Stimulated activated effector memory CD8-positive, alpha-beta T cell treated with anti-CD3 and anti-CD28 coated beads, Interleukin-12 subunit alpha, Interleukin-12 subunit beta, amount 100 ng/mL, for 72 hours (primary cell): ENCODE data around the gene TRIP12.
A peak's percentile ranks its signal among the peaks of the same experiment; 100 is the strongest.
"Not testable (repeated sequence)": the region's sequence is repeated elsewhere in the genome, so short reads cannot be mapped to it uniquely, and the experiment has no call there.

ENCODE experiments used
- ATAC-seq: fragments of 150-1000 bp; cut with Tn5 transposase; 2 replicates; pipeline ENCODE4 v1.10.0; 2021
- DNase-seq, 2 donors: peaks; one replicate each; pipeline ENCODE4 v3.0.0; 2021 to 2022; ENCODE audit warnings: low spot score in 2 of 2
- H3K27ac Mint-ChIP-seq: one replicate; pipeline ENCODE4 v1.8.0; 2022; ENCODE audit warnings: mild to moderate bottlenecking, mixed read lengths
- H3K36me3 Mint-ChIP-seq: one replicate; pipeline ENCODE4 v1.8.0; 2022; ENCODE audit warnings: mild to moderate bottlenecking, mixed read lengths
- H3K4me1 Mint-ChIP-seq: one replicate; pipeline ENCODE4 v1.8.0; 2022; ENCODE audit warnings: mixed read lengths
- H3K4me3 Mint-ChIP-seq: one replicate; pipeline ENCODE4 v1.8.0; 2022; ENCODE audit warnings: mild to moderate bottlenecking, mixed read lengths
- H3K9me3 Mint-ChIP-seq: one replicate; pipeline ENCODE4 v1.8.0; 2022; ENCODE audit warnings: mixed read lengths

The TRIP12 gene

GRCh38 chr2:229900514-229900913 is 21.3 kb downstream of the TRIP12 start:
- H3K9me3 Mint-ChIP-seq, DNase-seq: not testable (repeated sequence)
- Mint-ChIP-seq H3K36me3 (peaks cover 72% of the 10 kb centered on the region), H3K27ac (peak overlapping the region; percentile 78), H3K4me1 (peaks cover 48% of the 10 kb centered on the region), H3K4me3 (peak overlapping the region; percentile 14)
- ATAC-seq = peak; percentile 53

- ATAC-seq = peak; percentile 81
- Mint-ChIP-seq H3K9me3 (no peaks in the 10 kb centered on the region), H3K4me3 (peak overlapping the region; percentile 14)
Measured at GRCh38 chr2:229900012-229900411, 21.8 kb downstream of the TRIP12 start.

GRCh38 chr2:229899604-229900003 is 22.2 kb downstream of the TRIP12 start:
- Mint-ChIP-seq H3K4me3 (no peak overlapping the region), H3K9me3 (no peaks in the 10 kb centered on the region), H3K4me1 (peaks cover 48% of the 10 kb centered on the region), H3K36me3 (peaks cover 68% of the 10 kb centered on the region), H3K27ac (peak overlapping the region; percentile 78)
- ATAC-seq (no peak), DNase-seq (no peak)

More at GRCh38 chr2:229900012-229900411, 21.8 kb downstream of the TRIP12 start:
- Mint-ChIP-seq H3K4me1 (peaks cover 48% of the 10 kb centered on the region), H3K27ac (peak overlapping the region; percentile 78), H3K36me3 (peaks cover 72% of the 10 kb centered on the region)
- DNase-seq = no peak

GRCh38 chr2:229896857-229897256 is 25.0 kb downstream of the TRIP12 start:
- ATAC-seq (no peak), DNase-seq (no peak)
- Mint-ChIP-seq H3K9me3 (no peaks in the 10 kb centered on the region), H3K4me3 (no peak overlapping the region), H3K36me3 (peaks cover 40% of the 10 kb centered on the region), H3K4me1 (peaks cover 49% of the 10 kb centered on the region), H3K27ac (no peak overlapping the region)

- H3K9me3 Mint-ChIP-seq = no peaks in the 10 kb centered on the region
- no peak for ATAC-seq
- peak overlapping the region; percentile 5 for H3K27ac Mint-ChIP-seq
- H3K4me3 Mint-ChIP-seq = no peak overlapping the region
- H3K36me3 Mint-ChIP-seq = peaks cover 42% of the 10 kb centered on the region
- DNase-seq = no peak
- peaks cover 54% of the 10 kb centered on the region for H3K4me1 Mint-ChIP-seq
Measured at GRCh38 chr2:229889023-229889422, 32.8 kb downstream of the TRIP12 start.

- DNase-seq = no peak
- H3K36me3 Mint-ChIP-seq = peaks cover 42% of the 10 kb centered on the region
- ATAC-seq = no peak
Measured at GRCh38 chr2:229888031-229888430, 33.8 kb downstream of the TRIP12 start.

GRCh38 chr2:229887441-229887840 is 34.4 kb downstream of the TRIP12 start:
- peaks cover 53% of the 10 kb centered on the region for H3K4me1 Mint-ChIP-seq
- DNase-seq (no peak), ATAC-seq (peak; percentile 75)
- H3K4me3 Mint-ChIP-seq = no peak overlapping the region
- no peaks in the 10 kb centered on the region for H3K9me3 Mint-ChIP-seq
- H3K36me3 Mint-ChIP-seq = peaks cover 42% of the 10 kb centered on the region
- no peak overlapping the region for H3K27ac Mint-ChIP-seq

More at GRCh38 chr2:229888031-229888430, 33.8 kb downstream of the TRIP12 start:
- no peak overlapping the region for H3K4me3 Mint-ChIP-seq
- no peak overlapping the region for H3K27ac Mint-ChIP-seq
- no peaks in the 10 kb centered on the region for H3K9me3 Mint-ChIP-seq
- H3K4me1 Mint-ChIP-seq = peaks cover 53% of the 10 kb centered on the region

GRCh38 chr2:229884775-229885699 is 36.8 kb downstream of the TRIP12 start:
- no peak overlapping the region for H3K4me3 Mint-ChIP-seq
- DNase-seq (no peak), ATAC-seq (peak; percentile 91)
- peaks cover 50% of the 10 kb centered on the region for H3K4me1 Mint-ChIP-seq
- peaks cover 51% of the 10 kb centered on the region for H3K36me3 Mint-ChIP-seq
- H3K27ac Mint-ChIP-seq = no peak overlapping the region
- H3K9me3 Mint-ChIP-seq = no peaks in the 10 kb centered on the region

GRCh38 chr2:229882583-229882982 is 39.2 kb downstream of the TRIP12 start:
- Mint-ChIP-seq H3K27ac (peak overlapping the region; percentile 32), H3K4me3 (no peak overlapping the region), H3K36me3 (peaks cover 60% of the 10 kb centered on the region), H3K9me3 (no peaks in the 10 kb centered on the region), H3K4me1 (peaks cover 35% of the 10 kb centered on the region)
- ATAC-seq = peak; percentile 57
- DNase-seq = no peak

- H3K9me3 Mint-ChIP-seq = no peaks in the 10 kb centered on the region
- no peak overlapping the region for H3K27ac Mint-ChIP-seq
- H3K4me1 Mint-ChIP-seq = peaks cover 31% of the 10 kb centered on the region
- ATAC-seq (no peak), DNase-seq (no peak)
- H3K36me3 Mint-ChIP-seq = peaks cover 73% of the 10 kb centered on the region
- no peak overlapping the region for H3K4me3 Mint-ChIP-seq
Measured at GRCh38 chr2:229880892-229881586, 40.8 kb downstream of the TRIP12 start.

GRCh38 chr2:229879191-229879950 is 42.4 kb downstream of the TRIP12 start:
- Mint-ChIP-seq H3K36me3 (peaks cover 73% of the 10 kb centered on the region), H3K27ac (no peak overlapping the region), H3K4me1 (peaks cover 31% of the 10 kb centered on the region), H3K9me3 (no peaks in the 10 kb centered on the region), H3K4me3 (no peak overlapping the region)
- ATAC-seq (no peak), DNase-seq (no peak)

GRCh38 chr2:229875549-229875948 is 46.3 kb downstream of the TRIP12 start:
- H3K4me3 Mint-ChIP-seq = no peak overlapping the region
- ATAC-seq = no peak
- no peaks in the 10 kb centered on the region for H3K9me3 Mint-ChIP-seq
- DNase-seq = no peak
- peaks cover 96% of the 10 kb centered on the region for H3K36me3 Mint-ChIP-seq
- H3K4me1 Mint-ChIP-seq = peaks cover 29% of the 10 kb centered on the region
- H3K27ac Mint-ChIP-seq = no peak overlapping the region

GRCh38 chr2:229874647-229875046 is 47.2 kb downstream of the TRIP12 start:
- Mint-ChIP-seq H3K9me3 (no peaks in the 10 kb centered on the region), H3K4me3 (no peak overlapping the region), H3K27ac (no peak overlapping the region), H3K36me3 (peaks cover 96% of the 10 kb centered on the region), H3K4me1 (peaks cover 37% of the 10 kb centered on the region)
- ATAC-seq (no peak), DNase-seq (no peak)

GRCh38 chr2:229873123-229873581 is 48.7 kb downstream of the TRIP12 start:
- Mint-ChIP-seq H3K4me1 (peaks cover 52% of the 10 kb centered on the region), H3K27ac (no peak overlapping the region), H3K4me3 (no peak overlapping the region), H3K36me3 (peaks cover 85% of the 10 kb centered on the region), H3K9me3 (no peaks in the 10 kb centered on the region)
- DNase-seq (no peak), ATAC-seq (peak; percentile 65)
